GM23338 (cell line): Measurements from ENCODE around the gene HLA-DMB. TPM values are rescaled to one million over a fixed set of nuclear protein-coding genes. Genes with fewer than 3 reads are reported as not detected.

Source experiments
- ATAC-seq: fragments of 200-7000 bp; cut with Tn5 transposase; 3 replicates; pipeline ENCODE4 v1.9.1; 2020
- DNase-seq: peaks from one replicate; pipeline ENCODE4 v3.0.0-alpha.2; 2015; ENCODE audit warnings: low spot score
- H2AFZ ChIP-seq: fragments of 200-600 bp; sonication (generic); 2 replicates; pipeline ENCODE4 v1.8.0; 2016; ENCODE audit warnings: antibody characterized with exemption, mild to moderate bottlenecking, moderate library complexity
- H3F3A ChIP-seq: fragments of 200-600 bp; sonication (generic); replicated peaks from 2 replicates; pipeline ENCODE4 v1.8.0; 2017; ENCODE audit warnings: antibody characterized with exemption, mixed run types, low read depth
- H3K27ac ChIP-seq: fragments of 200-600 bp; sonication (generic); 2 replicates; pipeline ENCODE4 v1.6.1; 2016; ENCODE audit warnings: low read depth
- H3K27me3 ChIP-seq: fragments of 200-600 bp; sonication (generic); 2 replicates; pipeline ENCODE4 v1.8.0; 2016; ENCODE audit warnings: mild to moderate bottlenecking, mixed run types, moderate library complexity; ENCODE audit not compliant: insufficient read depth
- H3K36me3 ChIP-seq: fragments of 200-600 bp; sonication (generic); 2 replicates; pipeline ENCODE4 v1.8.0; 2016; ENCODE audit warnings: mild to moderate bottlenecking; ENCODE audit not compliant: insufficient read depth
- H3K4me1 ChIP-seq: fragments of 200-600 bp; sonication (generic); 2 replicates; pipeline ENCODE4 v1.8.0; 2016; ENCODE audit warnings: mild to moderate bottlenecking, moderate library complexity; ENCODE audit not compliant: insufficient read depth
- H3K4me2 ChIP-seq: fragments of 200-600 bp; sonication (generic); 2 replicates; pipeline ENCODE4 v1.7.1; 2017; ENCODE audit warnings: mixed run types
- H3K4me3 ChIP-seq: fragments of 200-600 bp; sonication (generic); 2 replicates; pipeline ENCODE4 v1.6.1; 2016; ENCODE audit warnings: mixed run types
- H3K79me2 ChIP-seq: fragments of 200-600 bp; sonication (generic); replicated peaks from 2 replicates; pipeline ENCODE4 v1.8.0; 2017; ENCODE audit warnings: mild to moderate bottlenecking; ENCODE audit not compliant: insufficient read depth
- H3K9me2 ChIP-seq: fragments of 200-600 bp; sonication (generic); 2 replicates; pipeline ENCODE4 v1.8.0; 2017; ENCODE audit not compliant: insufficient read depth
- H4K20me1 ChIP-seq: fragments of 200-600 bp; sonication (generic); replicated peaks from 2 replicates; pipeline ENCODE4 v1.8.0; 2017; ENCODE audit warnings: mild to moderate bottlenecking; ENCODE audit not compliant: insufficient read depth
- H3K27ac Mint-ChIP-seq: 2 replicates; pipeline ENCODE4 v1.8.0; 2020; ENCODE audit warnings: inconsistent platforms, mild to moderate bottlenecking, moderate library complexity, mixed read lengths
- H3K27me3 Mint-ChIP-seq: 3 replicates; pipeline ENCODE4 v1.8.0; 2022; ENCODE audit warnings: low read depth, mild to moderate bottlenecking, moderate library complexity, mixed read lengths, inconsistent platforms; ENCODE audit not compliant: insufficient read depth, poor library complexity
- H3K36me3 Mint-ChIP-seq: 3 replicates; pipeline ENCODE4 v1.8.0; 2021; ENCODE audit warnings: low read depth, mild to moderate bottlenecking, inconsistent platforms, moderate library complexity, mixed read lengths
- H3K4me1 Mint-ChIP-seq: 3 replicates; pipeline ENCODE4 v1.8.0; 2020; ENCODE audit warnings: mild to moderate bottlenecking, inconsistent platforms, mixed read lengths
- H3K4me3 Mint-ChIP-seq: 3 replicates; pipeline ENCODE4 v1.8.0; 2021; ENCODE audit warnings: moderate library complexity, mild to moderate bottlenecking, inconsistent platforms, mixed read lengths
- H3K9me3 Mint-ChIP-seq: 3 replicates; pipeline ENCODE4 v1.8.0; 2020; ENCODE audit warnings: moderate library complexity, mild to moderate bottlenecking, inconsistent platforms, mixed read lengths
- CREB1 ChIP-seq: fragments of 250-450 bp; sonication (Bioruptor Pico); IDR thresholded peaks from 2 replicates; pipeline ENCODE4 v1.5.0; 2020; ENCODE audit warnings: low read depth, mild to moderate bottlenecking, moderate library complexity
- CTCF ChIP-seq, 2 experiments: fragments of 200-600 bp in 1 of 2; sonication (generic) in 1 of 2; conservative IDR thresholded peaks; 2 replicates each; pipeline versions ENCODE4 v1.5.1 to v1.6.1; 2016 to 2017; ENCODE audit warnings: antibody characterized with exemption in 2 of 2, low read depth in 2 of 2, mild to moderate bottlenecking in 2 of 2, moderate library complexity in 1 of 2
- EZH2 ChIP-seq: fragments of 200-600 bp; sonication (generic); IDR thresholded peaks from one replicate; pipeline ENCODE4 v1.8.0; 2017; ENCODE audit warnings: antibody characterized with exemption, mild to moderate bottlenecking, low read depth; ENCODE audit not compliant: unreplicated experiment
- NANOG ChIP-seq: IDR thresholded peaks from 2 replicates; pipeline ENCODE4 v1.6.1; 2016; ENCODE audit warnings: antibody characterized with exemption, borderline replicate concordance
- POLR2AphosphoS5 ChIP-seq: IDR thresholded peaks from 2 replicates; pipeline ENCODE4 v1.6.1; 2016; ENCODE audit warnings: antibody characterized with exemption, low read depth
- REST ChIP-seq: IDR thresholded peaks from one replicate; pipeline ENCODE4 v1.6.1; 2018; ENCODE audit warnings: antibody characterized with exemption; ENCODE audit not compliant: unreplicated experiment
- STAT1 ChIP-seq: IDR thresholded peaks from one replicate; pipeline ENCODE4 v1.6.1; 2016; ENCODE audit warnings: antibody characterized with exemption; ENCODE audit not compliant: unreplicated experiment
- ZNF114 ChIP-seq: fragments of 250-450 bp; sonication (Bioruptor Pico); IDR thresholded peaks from 2 replicates; pipeline ENCODE4 v1.5.0; 2020; ENCODE audit warnings: mild to moderate bottlenecking, moderate library complexity
- ZNF331 ChIP-seq: fragments of 250-450 bp; sonication (Bioruptor Pico); IDR thresholded peaks from 2 replicates; pipeline ENCODE4 v1.5.0; 2020; ENCODE audit warnings: low read depth, mild to moderate bottlenecking, moderate library complexity
- polyA plus RNA-seq: library from polyadenylated mRNA; unstranded; fragments of >200 nt; fragmentation: Nextera tagmentation; extraction: Ambion mirVana; gene quantifications from 2 replicates; pipeline ENCODE4 v1.2.1, GENCODE V29; 2016
- total RNA-seq: library from RNA; depleted of rRNA; stranded (reverse); fragments of >200 nt; shearing (Covaris generic); gene quantifications from 2 replicates; pipeline ENCODE4 v1.2.3, GENCODE V29; 2014
- TF ChIP-seq, protein P1 (sequence below): IDR thresholded peaks from 2 replicates; pipeline ENCODE4 v1.6.1; 2016; ENCODE audit warnings: antibody characterized with exemption

HLA-DMB gene
- total and polyA plus RNA-seq, 2 experiments from 2014 or later, result 0.70 to 1.6 TPM

DNA sequence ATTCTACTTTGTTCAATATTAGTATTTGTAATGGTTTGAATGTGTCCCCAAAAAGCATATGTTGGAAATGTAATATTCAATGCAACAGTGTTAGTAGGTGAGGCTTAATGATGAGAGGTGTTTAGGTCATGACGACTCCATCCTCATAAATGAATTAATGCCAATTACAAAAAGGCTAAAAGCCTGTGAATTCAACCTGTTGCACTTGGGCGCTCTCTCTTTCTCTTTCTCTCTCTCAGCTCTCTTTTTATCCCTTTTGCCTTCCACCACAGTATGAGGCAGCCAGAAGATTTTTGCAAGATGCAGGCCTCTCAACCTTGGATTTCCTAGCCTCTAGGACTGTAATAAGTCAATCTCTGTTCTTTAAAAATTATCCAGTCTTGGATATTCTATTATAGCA lies 52.3 kb downstream of the HLA-DMB start:
- no peak overlapping the region for H3K4me2 ChIP-seq
- DNase-seq, result no peak
- no peaks in the 10 kb centered on the region for H3K4me1 ChIP-seq
- no peak overlapping the region for H3K4me3 ChIP-seq
- H3K9me3 Mint-ChIP-seq, result no peaks in the 10 kb centered on the region
- H3K27me3 Mint-ChIP-seq, result peaks cover 7% of the 10 kb centered on the region
- H2AFZ ChIP-seq, result no peak overlapping the region
- no peak for ATAC-seq
- TF ChIP-seq, protein P1, sequence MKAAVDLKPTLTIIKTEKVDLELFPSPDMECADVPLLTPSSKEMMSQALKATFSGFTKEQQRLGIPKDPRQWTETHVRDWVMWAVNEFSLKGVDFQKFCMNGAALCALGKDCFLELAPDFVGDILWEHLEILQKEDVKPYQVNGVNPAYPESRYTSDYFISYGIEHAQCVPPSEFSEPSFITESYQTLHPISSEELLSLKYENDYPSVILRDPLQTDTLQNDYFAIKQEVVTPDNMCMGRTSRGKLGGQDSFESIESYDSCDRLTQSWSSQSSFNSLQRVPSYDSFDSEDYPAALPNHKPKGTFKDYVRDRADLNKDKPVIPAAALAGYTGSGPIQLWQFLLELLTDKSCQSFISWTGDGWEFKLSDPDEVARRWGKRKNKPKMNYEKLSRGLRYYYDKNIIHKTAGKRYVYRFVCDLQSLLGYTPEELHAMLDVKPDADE, result no peak
- TF ChIP-seq EZH2 (no peak), CTCF (conservative IDR thresholded peaks at IDR 0.05; ENCODE audit: low read depth in 2 of 2) (no peak), REST (no peak), POLR2AphosphoS5 (no peak), ZNF331 (CRISPR knock-in tag) (no peak), STAT1 (no peak), CREB1 (CRISPR knock-in tag) (no peak), NANOG (no peak)
- no peaks in the 10 kb centered on the region for H3K79me2 ChIP-seq
- no peaks in the 10 kb centered on the region for H3K27me3 ChIP-seq
- H3F3A ChIP-seq, result no peaks in the 10 kb centered on the region
- H3K27ac Mint-ChIP-seq, result no peak overlapping the region
- no peaks in the 10 kb centered on the region for H3K9me2 ChIP-seq
- H4K20me1 ChIP-seq, result no peaks in the 10 kb centered on the region
- H3K36me3 Mint-ChIP-seq, result no peaks in the 10 kb centered on the region
- no peak overlapping the region for H3K27ac ChIP-seq
- H3K4me3 Mint-ChIP-seq, result no peak overlapping the region; the same call in 2 of the 3 replicates
- 0 out of 3 replicates have a peak, but pooled peaks cover 2% of the 10 kb centered on the region for H3K4me1 Mint-ChIP-seq
- no peaks in the 10 kb centered on the region for H3K36me3 ChIP-seq

GRCh38 chr6:32887616-32888015 lies 53.2 kb downstream of the HLA-DMB start:
- no peaks in the 10 kb centered on the region for H3F3A ChIP-seq
- no peak for TF ChIP-seq EZH2
- TF ChIP-seq ZNF114, result no peak
- TF ChIP-seq CREB1 (CRISPR knock-in tag), result no peak
- no peak for TF ChIP-seq CTCF (conservative IDR thresholded peaks at IDR 0.05; ENCODE audit: low read depth in 2 of 2)
- TF ChIP-seq, protein P1, result no peak

More at GRCh38 chr6:32887616-32888015, 53.2 kb downstream of the HLA-DMB start:
- Histone ChIP-seq H3K27me3 (no peaks in the 10 kb centered on the region), H3K9me2 (no peaks in the 10 kb centered on the region), H2AFZ (0 out of 2 replicates have a peak overlapping the region, but pooled peaks have one; percentile 9), H3K4me1 (no peaks in the 10 kb centered on the region), H3K27ac (no peak overlapping the region), H3K4me2 (no peak overlapping the region), H3K4me3 (no peak overlapping the region), H4K20me1 (no peaks in the 10 kb centered on the region), H3K79me2 (no peaks in the 10 kb centered on the region), H3K36me3 (no peaks in the 10 kb centered on the region)
- Mint-ChIP-seq H3K27me3 (peaks cover 4% of the 10 kb centered on the region), H3K4me1 (no peaks in the 10 kb centered on the region), H3K27ac (no peak overlapping the region), H3K9me3 (no peaks in the 10 kb centered on the region), H3K36me3 (no peaks in the 10 kb centered on the region), H3K4me3 (no peak overlapping the region)
- ATAC-seq (no peak), DNase-seq (peak; percentile 8)
